GM12873 (cell line): ENCODE data around the gene LTBR.

Source experiments
- CTCF ChIP-seq: IDR thresholded peaks from 2 replicates; pipeline ENCODE4 v1.5.1; 2012; ENCODE audit warnings: low read depth, mild to moderate bottlenecking, moderate library complexity, low read length, control low read depth; ENCODE audit not compliant: insufficient read depth; ENCODE audit errors: missing control alignments

Gene LTBR

DNA sequence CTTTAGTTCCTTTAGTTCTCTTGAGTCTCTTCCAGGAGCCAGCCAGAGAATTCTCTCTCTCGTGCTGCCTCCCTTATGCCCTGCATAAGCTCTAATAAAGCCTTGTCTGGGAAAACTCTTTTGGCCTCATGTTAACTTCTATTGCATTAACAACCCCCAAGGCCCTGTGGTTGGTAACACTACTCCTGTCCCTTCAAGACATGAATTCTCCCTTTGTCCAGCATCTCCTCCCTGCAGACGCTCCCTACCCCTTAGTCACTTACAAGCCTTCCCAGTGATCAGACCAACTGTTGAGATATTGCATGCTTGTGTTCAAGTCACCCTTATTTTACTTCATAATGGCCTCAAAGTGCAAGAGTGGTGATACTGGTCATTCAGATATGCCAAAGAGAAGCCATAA is 12.1 kb downstream of the LTBR start:
- no peak for TF ChIP-seq CTCF

DNA sequence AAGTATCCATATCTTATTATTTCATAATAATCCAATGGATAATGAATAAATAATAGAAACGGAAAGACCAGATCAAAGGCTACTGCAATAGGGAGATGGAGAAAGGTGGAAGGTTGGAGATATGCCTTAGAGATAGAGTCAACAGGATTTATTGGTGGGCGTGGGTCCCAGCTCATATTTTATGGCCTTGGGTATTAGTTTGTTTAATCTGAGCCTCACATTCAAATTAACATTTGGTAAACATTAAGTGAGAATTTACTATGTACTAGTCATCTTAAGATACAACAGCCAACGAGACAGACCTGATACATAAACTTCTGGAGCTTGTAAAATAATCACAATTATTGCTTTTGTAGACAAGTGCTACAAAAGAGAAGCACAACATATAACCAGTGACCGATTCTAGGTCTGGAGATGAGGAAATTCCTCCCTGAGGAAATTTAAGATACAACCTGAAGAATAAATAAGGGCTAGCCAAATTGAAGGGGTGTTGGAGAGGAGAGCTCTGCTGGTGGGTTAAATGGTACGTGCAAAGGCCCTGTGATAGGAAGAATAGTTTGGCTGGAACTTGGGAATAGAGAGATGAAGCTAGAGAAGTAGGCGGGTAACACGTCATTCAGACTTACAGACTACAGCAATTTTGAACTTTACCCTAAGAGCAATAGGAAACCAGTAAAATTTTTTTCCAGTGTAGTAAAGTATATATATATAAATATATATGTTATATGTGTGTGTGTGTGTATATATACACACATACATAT is 16.1 kb downstream of the LTBR start:
- TF ChIP-seq CTCF = no peak

DNA sequence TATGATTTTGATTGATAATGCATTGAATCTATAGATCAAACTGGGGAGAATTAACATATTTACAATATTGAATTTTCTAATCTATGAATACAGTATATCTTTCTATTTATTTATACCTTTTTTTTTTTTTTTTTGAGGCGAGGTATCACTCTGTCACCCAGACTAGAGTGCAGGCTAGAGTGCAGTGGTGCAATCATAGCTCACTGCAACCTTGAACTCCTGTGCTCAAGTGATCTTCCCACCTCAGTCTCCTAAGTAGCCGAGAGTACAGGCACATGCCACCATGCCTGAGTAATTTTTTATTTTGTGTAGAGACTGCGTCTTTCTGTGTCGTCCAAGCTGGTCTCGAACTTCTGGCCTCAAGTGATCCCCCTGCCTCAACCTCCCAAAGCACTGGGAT is 20.4 kb downstream of the LTBR start:
- TF ChIP-seq CTCF = no peak

GRCh38 chr12:6405963-6406362 is 22.0 kb downstream of the LTBR start:
- TF ChIP-seq CTCF = no peak

GRCh38 chr12:6407236-6407954 is 23.4 kb downstream of the LTBR start:
- TF ChIP-seq CTCF = no peak

DNA sequence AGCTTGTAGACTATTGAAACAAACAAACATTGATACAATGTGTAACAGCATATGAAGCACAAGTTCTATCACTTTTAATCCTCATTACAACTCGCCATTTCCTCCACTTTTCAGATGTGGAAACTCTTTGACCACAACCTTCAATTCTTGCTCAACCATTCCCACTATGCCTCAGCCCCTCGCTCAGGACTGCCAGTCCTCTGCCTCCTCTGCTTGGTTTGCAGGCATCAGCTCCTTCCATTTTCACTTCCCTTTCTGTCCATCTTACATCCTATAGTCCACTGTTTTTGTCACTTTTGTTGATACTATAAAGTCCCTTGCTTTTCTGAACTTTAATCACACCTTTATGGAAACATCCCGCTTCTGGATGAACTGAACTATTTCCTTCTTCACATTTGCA is 32.6 kb downstream of the LTBR start:
- TF ChIP-seq CTCF = no peak

- no peak for TF ChIP-seq CTCF
Observed at GRCh38 chr12:6418796-6419195, 34.8 kb downstream of the LTBR start.
